Measurements from ENCODE around the gene SREBF2.

DNA sequence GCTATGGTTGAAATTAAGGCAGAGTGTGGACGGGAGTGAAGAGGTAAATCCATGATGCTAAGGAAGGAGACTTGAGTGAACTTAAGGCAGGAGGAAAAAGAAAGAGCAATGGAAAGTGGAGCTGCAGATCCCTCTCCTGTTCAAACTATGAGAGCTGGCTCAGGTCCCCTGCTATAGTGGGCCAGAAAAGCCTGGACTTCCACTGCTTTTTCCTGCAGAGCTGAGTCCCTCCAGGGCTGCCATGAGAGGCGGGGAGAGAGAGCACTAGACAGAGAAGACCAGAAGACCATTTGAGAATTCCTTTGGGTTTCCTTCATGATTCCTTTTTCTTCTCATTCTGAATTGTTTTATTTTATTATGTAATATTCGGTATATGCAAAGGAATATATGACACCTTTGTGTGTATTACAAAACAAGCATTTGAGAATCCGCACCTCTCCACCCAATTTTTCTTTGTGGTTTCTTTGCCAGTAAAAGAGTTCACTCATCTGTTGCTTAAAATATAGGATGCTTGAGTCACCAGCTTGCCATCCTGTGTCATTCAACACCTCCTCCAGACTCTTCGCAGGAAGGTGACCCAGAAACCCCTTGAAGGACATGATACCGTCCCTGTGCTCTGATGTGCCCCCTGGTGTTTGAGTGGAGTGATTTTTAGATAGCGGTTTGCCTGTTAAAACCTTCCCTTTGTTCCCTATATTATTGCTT is 24.4 kb downstream of the SREBF2 start:
- TF ChIP-seq, protein P1, sequence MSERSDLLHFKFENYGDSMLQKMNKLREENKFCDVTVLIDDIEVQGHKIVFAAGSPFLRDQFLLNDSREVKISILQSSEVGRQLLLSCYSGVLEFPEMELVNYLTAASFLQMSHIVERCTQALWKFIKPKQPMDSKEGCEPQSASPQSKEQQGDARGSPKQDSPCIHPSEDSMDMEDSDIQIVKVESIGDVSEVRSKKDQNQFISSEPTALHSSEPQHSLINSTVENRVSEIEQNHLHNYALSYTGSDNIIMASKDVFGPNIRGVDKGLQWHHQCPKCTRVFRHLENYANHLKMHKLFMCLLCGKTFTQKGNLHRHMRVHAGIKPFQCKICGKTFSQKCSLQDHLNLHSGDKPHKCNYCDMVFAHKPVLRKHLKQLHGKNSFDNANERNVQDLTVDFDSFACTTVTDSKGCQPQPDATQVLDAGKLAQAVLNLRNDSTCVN (CRISPR knock-in tag; IDR thresholded peaks at IDR 0.05), result no peak
- TF ChIP-seq FOSL1 (tag; conservative IDR thresholded peaks at IDR 0.05) (peak; percentile 24; the same call in 1 of the 2 replicates), TAF1 (IDR thresholded peaks at IDR 0.05; ENCODE audit: control insufficient read depth, extremely low read depth, insufficient read depth, low read length, severe bottlenecking) (no peak), EZH2 (IDR thresholded peaks at IDR 0.05; ENCODE audit: borderline replicate concordance, low read depth, low read length) (no peak)
- TF ChIP-seq, protein P2, sequence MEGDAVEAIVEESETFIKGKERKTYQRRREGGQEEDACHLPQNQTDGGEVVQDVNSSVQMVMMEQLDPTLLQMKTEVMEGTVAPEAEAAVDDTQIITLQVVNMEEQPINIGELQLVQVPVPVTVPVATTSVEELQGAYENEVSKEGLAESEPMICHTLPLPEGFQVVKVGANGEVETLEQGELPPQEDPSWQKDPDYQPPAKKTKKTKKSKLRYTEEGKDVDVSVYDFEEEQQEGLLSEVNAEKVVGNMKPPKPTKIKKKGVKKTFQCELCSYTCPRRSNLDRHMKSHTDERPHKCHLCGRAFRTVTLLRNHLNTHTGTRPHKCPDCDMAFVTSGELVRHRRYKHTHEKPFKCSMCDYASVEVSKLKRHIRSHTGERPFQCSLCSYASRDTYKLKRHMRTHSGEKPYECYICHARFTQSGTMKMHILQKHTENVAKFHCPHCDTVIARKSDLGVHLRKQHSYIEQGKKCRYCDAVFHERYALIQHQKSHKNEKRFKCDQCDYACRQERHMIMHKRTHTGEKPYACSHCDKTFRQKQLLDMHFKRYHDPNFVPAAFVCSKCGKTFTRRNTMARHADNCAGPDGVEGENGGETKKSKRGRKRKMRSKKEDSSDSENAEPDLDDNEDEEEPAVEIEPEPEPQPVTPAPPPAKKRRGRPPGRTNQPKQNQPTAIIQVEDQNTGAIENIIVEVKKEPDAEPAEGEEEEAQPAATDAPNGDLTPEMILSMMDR (IDR thresholded peaks at IDR 0.05 in 2 of 3, conservative IDR thresholded peaks at IDR 0.05 in 1 of 3; ENCODE audit: insufficient read depth in 2 of 3, low read depth in 1 of 3, low read length in 3 of 3), result peak; percentile 57 to 61 (median 58)
- TF ChIP-seq, protein P3, sequence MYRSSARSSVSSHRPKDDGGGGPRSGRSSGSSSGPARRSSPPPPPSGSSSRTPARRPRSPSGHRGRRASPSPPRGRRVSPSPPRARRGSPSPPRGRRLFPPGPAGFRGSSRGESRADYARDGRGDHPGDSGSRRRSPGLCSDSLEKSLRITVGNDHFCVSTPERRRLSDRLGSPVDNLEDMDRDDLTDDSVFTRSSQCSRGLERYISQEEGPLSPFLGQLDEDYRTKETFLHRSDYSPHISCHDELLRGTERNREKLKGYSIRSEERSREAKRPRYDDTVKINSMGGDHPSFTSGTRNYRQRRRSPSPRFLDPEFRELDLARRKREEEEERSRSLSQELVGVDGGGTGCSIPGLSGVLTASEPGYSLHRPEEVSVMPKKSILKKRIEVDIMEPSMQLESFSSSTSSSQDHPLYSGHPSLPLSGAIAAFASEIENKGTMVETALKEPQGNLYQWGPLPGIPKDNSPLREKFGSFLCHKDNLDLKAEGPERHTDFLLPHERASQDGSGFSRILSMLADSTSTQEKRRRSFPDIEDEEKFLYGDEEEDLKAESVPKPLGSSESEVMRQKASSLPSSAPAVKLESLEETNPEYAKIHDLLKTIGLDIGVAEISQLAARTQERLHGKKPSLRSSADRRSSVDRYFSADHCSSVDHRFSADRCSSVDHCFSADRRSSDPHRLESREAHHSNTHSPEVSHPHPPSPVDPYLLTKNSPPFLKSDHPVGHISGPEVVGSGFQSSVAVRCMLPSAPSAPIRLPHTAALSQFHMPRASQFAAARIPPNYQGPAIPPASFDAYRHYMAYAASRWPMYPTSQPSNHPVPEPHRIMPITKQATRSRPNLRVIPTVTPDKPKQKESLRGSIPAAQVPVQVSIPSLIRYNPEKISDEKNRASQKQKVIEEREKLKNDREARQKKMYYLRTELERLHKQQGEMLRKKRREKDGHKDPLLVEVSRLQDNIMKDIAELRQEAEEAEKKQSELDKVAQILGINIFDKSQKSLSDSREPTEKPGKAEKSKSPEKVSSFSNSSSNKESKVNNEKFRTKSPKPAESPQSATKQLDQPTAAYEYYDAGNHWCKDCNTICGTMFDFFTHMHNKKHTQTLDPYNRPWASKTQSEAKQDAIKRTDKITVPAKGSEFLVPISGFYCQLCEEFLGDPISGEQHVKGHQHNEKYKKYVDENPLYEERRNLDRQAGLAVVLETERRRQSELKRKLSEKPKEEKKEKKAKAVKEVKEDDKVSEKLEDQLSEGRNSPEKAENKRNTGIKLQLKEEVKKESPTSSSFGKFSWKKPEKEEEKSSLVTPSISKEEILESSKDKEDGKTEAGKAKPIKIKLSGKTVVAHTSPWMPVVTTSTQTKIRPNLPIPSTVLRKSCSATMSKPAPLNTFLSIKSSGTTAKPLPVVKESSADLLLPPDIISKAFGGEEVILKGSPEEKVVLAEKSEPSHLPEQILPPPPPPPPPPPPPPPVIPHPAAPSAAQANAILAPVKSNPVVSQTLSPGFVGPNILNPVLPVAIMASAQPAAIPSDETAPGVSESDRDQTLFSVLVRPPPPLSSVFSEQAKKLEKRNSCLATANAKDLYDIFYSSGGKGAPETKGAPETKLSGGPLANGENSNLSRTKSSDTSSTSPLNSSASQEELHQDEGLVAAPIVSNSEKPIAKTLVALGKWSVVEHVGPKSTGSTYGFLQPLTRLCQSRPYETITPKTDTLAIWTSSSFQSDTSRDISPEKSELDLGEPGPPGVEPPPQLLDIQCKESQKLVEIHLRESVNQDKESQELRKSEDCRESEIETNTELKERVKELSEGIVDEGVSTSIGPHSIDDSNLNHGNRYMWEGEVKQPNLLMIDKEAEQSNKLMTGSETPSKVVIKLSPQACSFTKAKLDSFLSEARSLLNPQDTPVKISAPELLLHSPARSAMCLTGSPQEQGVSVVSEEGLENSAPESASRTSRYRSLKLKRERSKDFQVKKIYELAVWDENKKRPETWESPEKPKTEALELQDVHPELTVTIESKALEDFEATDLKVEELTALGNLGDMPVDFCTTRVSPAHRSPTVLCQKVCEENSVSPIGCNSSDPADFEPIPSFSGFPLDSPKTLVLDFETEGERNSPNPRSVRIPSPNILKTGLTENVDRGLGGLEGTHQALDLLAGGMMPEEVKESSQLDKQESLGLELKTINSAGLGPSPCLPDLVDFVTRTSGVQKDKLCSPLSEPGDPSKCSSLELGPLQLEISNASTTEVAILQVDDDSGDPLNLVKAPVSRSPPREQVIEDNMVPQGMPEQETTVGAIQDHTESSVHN (IDR thresholded peaks at IDR 0.05; ENCODE audit: borderline replicate concordance in 1 of 2, low read depth in 1 of 2), result no peak
